Neural crest cell (in vitro differentiated cells): ENCODE measurements around the gene IGSF10. TPM values are rescaled to one million over a fixed set of nuclear protein-coding genes. Genes with fewer than 3 reads are reported as not detected.

Experiments
- DNase-seq: peaks from one replicate; pipeline ENCODE4 v3.0.0; 2021; ENCODE audit warnings: low read depth, mixed read lengths, low spot score
- H3K27ac Mint-ChIP-seq: one replicate; pipeline ENCODE4 v1.8.0; 2021; ENCODE audit warnings: mild to moderate bottlenecking, mixed read lengths; ENCODE audit not compliant: unreplicated experiment
- H3K27me3 Mint-ChIP-seq: 2 replicates; pipeline ENCODE4 v1.8.0; 2021; ENCODE audit warnings: low read depth, mild to moderate bottlenecking, mixed read lengths
- H3K36me3 Mint-ChIP-seq: 2 replicates; pipeline ENCODE4 v1.8.0; 2021; ENCODE audit warnings: low read depth, mild to moderate bottlenecking, mixed read lengths
- H3K4me1 Mint-ChIP-seq: 2 replicates; pipeline ENCODE4 v1.8.0; 2021; ENCODE audit warnings: mixed read lengths
- H3K4me3 Mint-ChIP-seq: one replicate; pipeline ENCODE4 v1.8.0; 2021; ENCODE audit warnings: mild to moderate bottlenecking, mixed read lengths
- H3K9me3 Mint-ChIP-seq: 2 replicates; pipeline ENCODE4 v1.8.0; 2021; ENCODE audit warnings: mixed read lengths
- total RNA-seq: library from RNA; stranded (reverse); gene quantifications from 2 replicates; pipeline ENCODE4 v1.2.1, GENCODE V29; 2021
- TF ChIP-seq, protein P1 (sequence below): fragments of 200-600 bp; sonication (generic); conservative IDR thresholded peaks from 2 replicates; pipeline ENCODE4 v1.5.0; 2021; ENCODE audit warnings: antibody characterized with exemption, mild to moderate bottlenecking

IGSF10 gene
- total RNA-seq, 1 donor from 2014 or later = not detected

DNA sequence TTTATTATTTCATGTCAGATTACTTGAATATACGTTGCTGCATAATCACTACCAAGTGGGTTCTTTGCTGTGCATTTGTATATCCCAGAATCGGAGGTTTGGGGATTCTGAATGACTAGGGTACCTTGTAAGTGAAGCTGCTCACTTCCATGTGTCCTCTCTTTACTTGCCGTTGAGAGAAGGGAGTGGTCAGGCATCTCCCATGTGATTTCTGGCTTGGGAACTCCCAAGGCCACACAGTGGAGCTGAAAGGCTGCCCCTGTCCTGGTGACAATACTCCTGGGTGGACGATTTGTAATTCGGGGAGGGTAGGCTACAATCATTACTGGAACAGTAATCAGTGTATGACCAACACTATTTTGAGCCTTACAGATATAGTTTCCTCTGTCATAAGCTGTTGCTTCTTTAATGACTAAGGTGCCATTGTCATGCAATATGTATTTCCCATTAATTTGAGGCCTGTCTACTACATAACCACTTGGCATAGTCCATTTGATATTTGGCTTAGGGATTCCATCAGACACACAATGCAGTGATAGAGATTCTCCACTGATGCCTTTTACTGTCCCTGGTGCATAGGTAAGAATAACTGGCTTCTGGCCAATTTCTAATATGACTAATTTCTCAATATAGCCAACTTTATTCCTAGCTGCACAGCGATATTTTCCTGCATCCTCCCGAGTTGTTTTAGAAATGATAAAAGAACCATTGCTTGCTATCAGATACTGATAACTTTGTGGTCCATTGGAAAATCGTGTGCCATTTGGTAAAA, 24.0 kb downstream of the IGSF10 start:
- Mint-ChIP-seq H3K36me3 (no peaks in the 10 kb centered on the region), H3K4me3 (no peak overlapping the region), H3K27me3 (no peaks in the 10 kb centered on the region), H3K4me1 (no peaks in the 10 kb centered on the region), H3K27ac (no peak overlapping the region), H3K9me3 (no peaks in the 10 kb centered on the region)
- TF ChIP-seq, protein P1, sequence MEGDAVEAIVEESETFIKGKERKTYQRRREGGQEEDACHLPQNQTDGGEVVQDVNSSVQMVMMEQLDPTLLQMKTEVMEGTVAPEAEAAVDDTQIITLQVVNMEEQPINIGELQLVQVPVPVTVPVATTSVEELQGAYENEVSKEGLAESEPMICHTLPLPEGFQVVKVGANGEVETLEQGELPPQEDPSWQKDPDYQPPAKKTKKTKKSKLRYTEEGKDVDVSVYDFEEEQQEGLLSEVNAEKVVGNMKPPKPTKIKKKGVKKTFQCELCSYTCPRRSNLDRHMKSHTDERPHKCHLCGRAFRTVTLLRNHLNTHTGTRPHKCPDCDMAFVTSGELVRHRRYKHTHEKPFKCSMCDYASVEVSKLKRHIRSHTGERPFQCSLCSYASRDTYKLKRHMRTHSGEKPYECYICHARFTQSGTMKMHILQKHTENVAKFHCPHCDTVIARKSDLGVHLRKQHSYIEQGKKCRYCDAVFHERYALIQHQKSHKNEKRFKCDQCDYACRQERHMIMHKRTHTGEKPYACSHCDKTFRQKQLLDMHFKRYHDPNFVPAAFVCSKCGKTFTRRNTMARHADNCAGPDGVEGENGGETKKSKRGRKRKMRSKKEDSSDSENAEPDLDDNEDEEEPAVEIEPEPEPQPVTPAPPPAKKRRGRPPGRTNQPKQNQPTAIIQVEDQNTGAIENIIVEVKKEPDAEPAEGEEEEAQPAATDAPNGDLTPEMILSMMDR = no peak
- DNase-seq = no peak

GRCh38 chr3:151434151-151434890, 26.5 kb downstream of the IGSF10 start:
- Mint-ChIP-seq H3K4me1 (peaks cover 6% of the 10 kb centered on the region), H3K27ac (no peak overlapping the region), H3K9me3 (no peaks in the 10 kb centered on the region), H3K36me3 (peaks cover 4% of the 10 kb centered on the region), H3K4me3 (no peak overlapping the region), H3K27me3 (no peaks in the 10 kb centered on the region)
- DNase-seq = no peak
- TF ChIP-seq, protein P1 = no peak

DNA sequence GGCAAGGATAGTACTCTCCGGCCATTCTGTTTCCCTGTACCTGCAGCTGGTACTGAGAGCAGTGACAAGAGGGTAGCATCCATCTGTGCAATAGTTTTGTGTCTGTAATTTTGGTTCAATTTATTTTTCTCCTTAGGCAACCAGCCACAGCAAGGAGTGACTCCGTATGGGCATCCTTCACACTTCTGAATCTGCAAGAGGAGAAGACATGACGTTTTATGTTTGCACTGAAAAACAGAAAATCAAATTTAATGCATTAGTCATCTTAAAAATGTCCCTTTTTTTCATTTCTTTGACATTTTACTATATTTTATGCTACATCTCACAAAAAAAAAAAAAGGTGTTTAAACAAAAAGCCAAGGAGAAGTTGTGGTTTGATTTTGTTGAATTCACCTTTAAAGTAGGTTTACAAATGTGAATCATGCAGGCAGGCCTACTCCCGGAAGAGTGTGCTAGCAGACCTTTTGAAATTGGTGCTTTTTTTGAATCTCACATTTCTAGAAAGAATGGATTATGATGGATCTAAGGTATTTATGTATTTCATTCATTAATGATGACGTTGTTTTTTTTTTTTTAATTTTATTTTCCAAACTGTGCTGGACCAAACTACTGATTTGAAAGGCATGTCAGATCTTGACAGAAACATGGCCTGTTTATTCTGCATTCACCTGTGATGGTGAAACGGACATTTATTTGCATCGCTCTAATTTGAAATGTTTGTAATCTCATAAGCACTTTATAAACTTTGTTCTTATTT, 28.1 kb downstream of the IGSF10 start:
- DNase-seq = no peak
- no peak overlapping the region for H3K27ac Mint-ChIP-seq
- H3K9me3 Mint-ChIP-seq = no peaks in the 10 kb centered on the region
- H3K4me1 Mint-ChIP-seq = peaks cover 6% of the 10 kb centered on the region
- no peak overlapping the region for H3K4me3 Mint-ChIP-seq
- H3K27me3 Mint-ChIP-seq = no peaks in the 10 kb centered on the region
- TF ChIP-seq, protein P1 = no peak
- peaks cover 4% of the 10 kb centered on the region for H3K36me3 Mint-ChIP-seq

DNA sequence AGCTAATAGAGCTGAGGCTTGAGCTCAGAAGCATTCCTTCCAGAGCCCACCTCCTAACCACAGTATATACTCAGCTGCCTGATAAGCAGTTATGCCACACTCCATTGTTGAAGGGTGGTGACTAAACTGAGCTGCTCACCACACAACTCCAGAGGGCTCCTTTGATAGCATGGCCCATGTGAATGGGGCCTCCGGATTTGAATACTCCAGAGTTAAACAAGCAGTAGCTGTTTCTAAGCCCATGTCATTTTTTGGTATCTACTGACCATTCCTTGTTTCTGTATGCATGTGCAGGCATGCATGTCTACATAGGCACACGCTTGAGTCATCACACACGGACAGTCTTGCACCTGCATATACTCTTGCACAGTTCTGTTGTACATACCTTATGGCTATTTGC, 28.9 kb downstream of the IGSF10 start:
- Mint-ChIP-seq H3K36me3 (peaks cover 4% of the 10 kb centered on the region), H3K27me3 (no peaks in the 10 kb centered on the region), H3K27ac (no peak overlapping the region), H3K4me1 (peaks cover 6% of the 10 kb centered on the region), H3K4me3 (no peak overlapping the region), H3K9me3 (no peaks in the 10 kb centered on the region)
- TF ChIP-seq, protein P1 = no peak
- DNase-seq = no peak

GRCh38 chr3:151430821-151431484, 29.9 kb downstream of the IGSF10 start:
- H3K4me3 Mint-ChIP-seq = peak overlapping the region; percentile 14

More at GRCh38 chr3:151430821-151431484, 29.9 kb downstream of the IGSF10 start:
- DNase-seq = no peak
- Mint-ChIP-seq H3K9me3 (no peaks in the 10 kb centered on the region), H3K36me3 (peaks cover 4% of the 10 kb centered on the region), H3K4me1 (peaks cover 6% of the 10 kb centered on the region), H3K27ac (peak overlapping the region; percentile 37), H3K27me3 (no peaks in the 10 kb centered on the region)
- TF ChIP-seq, protein P1 = no peak
